Measurements from ENCODE around the gene DISP2.

DISP2 gene

DNA sequence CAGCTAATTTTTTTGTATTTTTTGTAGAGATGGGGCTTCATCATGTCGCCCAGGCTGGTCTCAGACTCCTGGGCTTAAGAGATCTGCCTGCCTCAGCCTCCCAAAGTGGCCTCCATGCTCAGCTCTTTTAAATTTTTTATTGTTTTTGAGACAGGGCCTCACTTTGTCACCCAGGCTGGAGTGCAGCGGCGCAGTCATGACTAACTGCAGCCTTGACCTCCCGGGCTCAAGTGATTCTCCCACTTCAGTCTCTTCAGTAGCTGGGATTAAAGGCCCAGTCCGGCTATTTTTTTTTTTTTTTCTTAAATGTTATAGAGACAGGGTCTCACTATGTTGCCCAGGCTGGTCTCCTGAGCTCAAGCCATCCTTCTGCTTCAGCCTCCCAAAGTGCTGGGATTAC is 67.7 kb downstream of the DISP2 start:
- Histone ChIP-seq H3K4me3 (ENCODE audit: insufficient read depth, low read depth, low read length) (no peak overlapping the region), H3K27me3 (ENCODE audit: control insufficient read depth, insufficient read depth, low read length, poor library complexity, severe bottlenecking) (no peaks in the 10 kb centered on the region), H3K9me3 (ENCODE audit: control insufficient read depth, low read length) (no peaks in the 10 kb centered on the region), H3K36me3 (ENCODE audit: control insufficient read depth, insufficient read depth, low read length) (no peaks in the 10 kb centered on the region), H3K4me1 (ENCODE audit: control insufficient read depth, insufficient read depth, low read length) (peaks cover 7% of the 10 kb centered on the region), H3K27ac (ENCODE audit: insufficient read depth, low read depth, low read length, poor library complexity, severe bottlenecking) (no peak overlapping the region)
- 91% methylated on average over 5 of the region's 5 CpGs for WGBS, 2 experiments

GRCh38 chr15:40427188-40427587 is 69.2 kb downstream of the DISP2 start:
- WGBS, 2 experiments = 92 to 94% methylated on average over 9 of the region's 9 CpGs
- no peaks in the 10 kb centered on the region for H3K9me3 ChIP-seq (ENCODE audit: control insufficient read depth, low read length)
- H3K27ac ChIP-seq (ENCODE audit: insufficient read depth, low read depth, low read length, poor library complexity, severe bottlenecking) = no peak overlapping the region
- H3K4me3 ChIP-seq (ENCODE audit: insufficient read depth, low read depth, low read length) = no peak overlapping the region
- H3K27me3 ChIP-seq (ENCODE audit: control insufficient read depth, insufficient read depth, low read length, poor library complexity, severe bottlenecking) = no peaks in the 10 kb centered on the region
- H3K36me3 ChIP-seq (ENCODE audit: control insufficient read depth, insufficient read depth, low read length) = no peaks in the 10 kb centered on the region
- H3K4me1 ChIP-seq (ENCODE audit: control insufficient read depth, insufficient read depth, low read length) = peaks cover 8% of the 10 kb centered on the region

GRCh38 chr15:40428185-40428584 is 70.2 kb downstream of the DISP2 start:
- Histone ChIP-seq H3K27me3 (ENCODE audit: control insufficient read depth, insufficient read depth, low read length, poor library complexity, severe bottlenecking) (peaks cover 6% of the 10 kb centered on the region), H3K27ac (ENCODE audit: insufficient read depth, low read depth, low read length, poor library complexity, severe bottlenecking) (no peak overlapping the region), H3K4me3 (ENCODE audit: insufficient read depth, low read depth, low read length) (no peak overlapping the region), H3K4me1 (ENCODE audit: control insufficient read depth, insufficient read depth, low read length) (peaks cover 8% of the 10 kb centered on the region), H3K9me3 (ENCODE audit: control insufficient read depth, low read length) (no peaks in the 10 kb centered on the region), H3K36me3 (ENCODE audit: control insufficient read depth, insufficient read depth, low read length) (no peaks in the 10 kb centered on the region)
- 90 to 91% methylated on average over 4 of the region's 4 CpGs for WGBS, 2 experiments

All from ectodermal cell (in vitro differentiated cells).